Lower leg skin (tissue), 4 donors: Measurements from ENCODE around the gene CALD1. TPM values are rescaled to one million over a fixed set of nuclear protein-coding genes. Genes with fewer than 3 reads are reported as not detected.

Experiments
- DNase-seq, 2 donors: peaks; one replicate each; pipeline ENCODE4 v3.0.0-alpha.2; 2019; ENCODE audit warnings: low spot score in 2 of 2
- H3K4me3 ChIP-seq: fragments of 200-600 bp; sonication (generic); 2 replicates; pipeline ENCODE4 v1.5.1; 2017; ENCODE audit warnings: mild to moderate bottlenecking, low read depth; ENCODE audit not compliant: poor library complexity, severe bottlenecking
- CTCF ChIP-seq, 3 donors: fragments of 450-650 bp; IDR thresholded peaks; one replicate each; pipeline ENCODE4 v1.5.1; 2016; ENCODE audit warnings: antibody characterized with exemption in 3 of 3, mild to moderate bottlenecking in 3 of 3, moderate library complexity in 2 of 3
- POLR2A ChIP-seq, 2 donors: fragments of 450-650 bp; IDR thresholded peaks; one replicate each; pipeline ENCODE4 v1.6.1; 2016 to 2017; ENCODE audit warnings: antibody characterized with exemption in 2 of 2, mild to moderate bottlenecking in 1 of 2, moderate library complexity in 1 of 2
- WGBS, 2 donors: methylation state at CpG; one replicate each; pipeline ENCODE4 v1.1.5; 2018; 5-methylcytosine and 5-hydroxymethylcytosine counted together
- intact Hi-C: fragments of 100-400 bp; cut with DNase I; formaldehyde crosslinking; loops from one replicate; pipeline ENCODE4 v1.15.0; 2023; ENCODE audit warnings: low total_unique reads
- total RNA-seq, 4 donors: library from RNA; depleted of rRNA; stranded (reverse); fragments of >200 nt; gene quantifications; one replicate each; pipeline ENCODE4 v1.1.0, GENCODE V29; 2016

CALD1 gene
- total RNA-seq, 4 donors from 2014 or later = 30.3 to 95.7 (median 58.0) TPM

DNA sequence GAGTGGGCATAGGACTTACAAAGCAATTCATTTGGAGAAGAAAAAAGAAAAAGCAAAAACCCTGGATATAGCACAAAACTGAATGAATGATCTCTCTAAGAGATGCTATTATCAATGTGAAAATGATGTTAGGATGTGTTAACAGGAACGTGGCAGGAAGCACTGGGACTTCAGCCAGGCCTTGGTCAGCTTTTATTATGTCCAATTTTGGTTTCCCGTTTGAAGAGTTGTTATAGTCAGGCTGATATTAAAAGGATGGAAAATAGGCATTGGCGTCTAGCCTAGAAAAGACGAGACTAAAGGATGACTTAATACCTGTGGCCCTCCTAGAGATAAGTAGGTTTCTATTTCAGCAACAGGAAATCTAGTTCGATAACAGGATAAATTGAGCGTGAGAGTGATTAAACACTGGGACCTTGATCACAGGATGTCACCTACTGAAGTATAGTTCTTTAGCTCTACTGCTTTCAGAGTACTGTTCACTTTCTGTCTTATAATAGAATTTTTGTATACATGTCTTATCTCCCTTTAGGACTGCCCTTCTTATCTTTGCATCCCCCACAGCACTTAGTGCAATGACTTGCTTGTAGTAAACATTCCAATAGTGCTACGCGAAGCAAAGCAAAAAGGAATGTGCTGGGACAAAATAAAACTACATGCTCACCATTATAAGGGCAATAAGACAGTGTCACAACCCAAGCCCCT lies 107.1 kb downstream of the CALD1 start:
- intact Hi-C loops = no loop called here
- 41 to 42% methylated on average over 8 of the region's 8 CpGs for WGBS, 2 donors
- no peak for TF ChIP-seq POLR2A (IDR thresholded peaks at IDR 0.05)
- no peak for DNase-seq
- H3K4me3 ChIP-seq = no peak overlapping the region

- no peak overlapping the region for H3K4me3 ChIP-seq
- DNase-seq = no peak
- no peak for TF ChIP-seq POLR2A (IDR thresholded peaks at IDR 0.05)
- no peak for TF ChIP-seq CTCF (IDR thresholded peaks at IDR 0.05)
- intact Hi-C loops = no loop called here
- 95 to 96% methylated on average over 8 of the region's 8 CpGs for WGBS, 2 donors
These were observed 108.1 kb downstream of the CALD1 start for GRCh38 chr7:134887523-134887922.

- H3K4me3 ChIP-seq = no peak overlapping the region
- WGBS, 2 donors = 36 to 49% methylated on average over 3 of the region's 3 CpGs
- no peak for DNase-seq
- TF ChIP-seq CTCF (IDR thresholded peaks at IDR 0.05) = no peak
- no peak for TF ChIP-seq POLR2A (IDR thresholded peaks at IDR 0.05)
- intact Hi-C loops = no loop called here
These were observed 108.8 kb downstream of the CALD1 start for GRCh38 chr7:134888141-134888740.

DNA sequence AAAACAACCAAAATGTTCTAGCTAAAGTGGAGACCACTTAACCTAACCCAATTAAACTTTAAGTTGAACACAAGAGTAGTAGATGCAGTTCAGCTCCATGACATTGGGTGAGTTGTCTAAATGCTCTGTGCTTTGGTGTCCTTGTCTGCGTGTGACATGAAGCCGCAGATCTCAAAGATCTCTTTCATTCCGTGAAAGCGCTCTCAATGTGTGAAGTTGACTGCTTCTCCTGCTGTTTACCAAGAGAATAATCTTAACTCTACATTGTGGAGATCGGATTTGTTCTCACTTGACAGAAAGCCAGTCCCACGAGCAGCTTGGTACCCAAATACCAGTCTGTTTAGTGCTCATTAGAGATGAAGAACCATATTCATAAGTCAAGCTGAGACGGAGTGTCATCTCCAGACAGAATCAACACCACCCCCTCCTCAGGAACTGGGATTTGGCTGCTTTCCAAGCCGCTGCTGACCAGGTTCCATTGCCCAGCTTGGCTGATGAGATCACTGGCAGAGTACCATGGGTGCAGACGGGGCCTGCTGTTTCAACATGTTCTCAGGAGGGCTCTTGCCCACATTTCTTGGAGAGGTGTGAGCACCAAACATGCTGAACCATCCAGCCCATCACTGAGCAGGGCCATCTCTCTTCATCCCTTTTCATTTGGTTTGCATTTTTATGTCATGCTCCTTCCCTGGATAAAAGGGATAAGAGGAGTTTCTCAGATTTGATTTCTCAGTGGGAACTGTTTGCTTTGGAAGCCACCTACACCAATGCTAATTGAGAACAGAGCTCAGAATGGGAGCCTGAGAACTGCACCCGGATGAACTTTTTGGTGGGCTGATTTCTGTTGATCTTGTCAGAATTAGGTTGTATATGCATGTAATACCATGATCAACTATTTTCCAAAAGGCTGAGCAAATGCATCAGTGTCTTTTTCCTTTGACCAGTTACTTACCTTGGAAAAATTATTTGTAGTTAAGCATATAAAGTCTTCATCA lies 111.1 kb downstream of the CALD1 start:
- H3K4me3 ChIP-seq = no peak overlapping the region
- intact Hi-C loops = no loop called here
- 46 to 50% methylated on average over 10 of the region's 10 CpGs for WGBS, 2 donors
- TF ChIP-seq POLR2A (IDR thresholded peaks at IDR 0.05) (no peak), CTCF (IDR thresholded peaks at IDR 0.05) (no peak)
- no peak for DNase-seq

GRCh38 chr7:134891262-134891695 lies 111.8 kb downstream of the CALD1 start:
- intact Hi-C loops = no loop called here
- DNase-seq = peak; percentile 89 to 95
- TF ChIP-seq CTCF (IDR thresholded peaks at IDR 0.05) (no peak), POLR2A (IDR thresholded peaks at IDR 0.05) (no peak)
- 9 to 17% methylated on average over 22 of the region's 22 CpGs for WGBS, 2 donors
- peak overlapping the region; percentile 16 for H3K4me3 ChIP-seq
